HCT116 (cell line): Measurements from ENCODE around the gene DTNB. TPM values are rescaled to one million over a fixed set of nuclear protein-coding genes. Genes with fewer than 3 reads are reported as not detected.

Experiments used
- ATAC-seq: fragments of 200-7000 bp; cut with Tn5 transposase; 2 replicates; pipeline ENCODE4 v1.9.1; 2020; ENCODE audit warnings: mild to moderate bottlenecking, moderate library complexity
- BruUV-seq: library from RNA; stranded (reverse); fragments of 400-500 nt; replicated peaks from 2 replicates; lab custom pipeline; 2021; lab: Mats Ljungman, UMichigan
- CTCF ChIA-PET: fragments of 300-600 bp; sonication (Branson Sonifier 250); formaldehyde crosslinking; loops from one replicate; lab custom pipeline; 2021; ENCODE audit warnings: antibody characterized with exemption; lab: Charles Lee
- POLR2A ChIA-PET: fragments of 300-600, 350-600 bp; sonication (Branson Sonifier 250); formaldehyde crosslinking; loops from one replicate; lab custom pipeline; 2021; ENCODE audit warnings: antibody characterized with exemption; lab: Charles Lee
- RAD21 ChIA-PET, 2 experiments: fragments of 300-600 bp; sonication (Branson Sonifier 250); formaldehyde crosslinking; loops; one replicate each; lab custom pipeline; 2023; ENCODE audit warnings: low total read pairs in 2 of 2; ENCODE audit not compliant: uncharacterized antibody in 2 of 2, unreplicated experiment in 2 of 2, low non-redundant PET in 1 of 2; lab: Charles Lee
- DNase-seq: peaks from one replicate; pipeline ENCODE4 v3.0.0-alpha.2; 2010; ENCODE audit warnings: low read depth, low spot score
- H2AFZ ChIP-seq: fragments of 200-600 bp; shearing (Covaris generic), sonication (generic); 2 replicates; pipeline ENCODE4 v1.6.1; 2017; ENCODE audit warnings: low read depth, mixed run types, mixed read lengths, antibody characterized with exemption, low read length; ENCODE audit not compliant: poor library complexity, severe bottlenecking
- H3K27ac ChIP-seq: 2 replicates; pipeline ENCODE4 v1.5.1; 2012; ENCODE audit warnings: low read depth, low read length
- H3K27me3 ChIP-seq: fragments of 200-600 bp; sonication (generic); 2 replicates; pipeline ENCODE4 v1.6.1; 2016; ENCODE audit warnings: mixed run types, low read length, mixed read lengths; ENCODE audit not compliant: insufficient read depth
- H3K36me3 ChIP-seq, 2 experiments: fragments of 200-500 bp in 1 of 2; fragments of 200-600 bp in 1 of 2; sonication (Bioruptor generic) in 1 of 2; sonication (generic) in 1 of 2; 2 replicates each; pipeline versions ENCODE4 v1.5.1 to v1.6.1; 2014 to 2016; ENCODE audit warnings: low read length in 2 of 2, inconsistent platforms in 1 of 2, mixed read lengths in 1 of 2, mixed run types in 1 of 2; ENCODE audit not compliant: insufficient read depth in 2 of 2, control insufficient read depth in 1 of 2
- H3K4me1 ChIP-seq, 2 experiments: fragments of 200-600 bp in 1 of 2; sonication (generic) in 1 of 2; 2 replicates each; pipeline versions ENCODE4 v1.5.1 to v1.6.1; 2012 to 2017; ENCODE audit warnings: low read length in 2 of 2, inconsistent platforms in 1 of 2, mild to moderate bottlenecking in 1 of 2, mixed read lengths in 1 of 2, mixed run types in 1 of 2, moderate library complexity in 1 of 2; ENCODE audit not compliant: insufficient read depth in 2 of 2, control insufficient read depth in 1 of 2
- H3K4me2 ChIP-seq: fragments of 200-600 bp; sonication (generic); 2 replicates; pipeline ENCODE4 v1.6.1; 2017; ENCODE audit warnings: mixed run types, low read length, mixed read lengths
- H3K4me3 ChIP-seq, 2 experiments: fragments of 200-600 bp in 1 of 2; sonication (generic) in 1 of 2; replicated peaks in 1 of 2; 2 replicates each; pipeline ENCODE4 v1.5.1; 2011 to 2016; ENCODE audit warnings: low read length in 2 of 2, control low read depth in 1 of 2, low read depth in 1 of 2, mild to moderate bottlenecking in 1 of 2, mixed read lengths in 1 of 2, mixed run types in 1 of 2
- H3K79me2 ChIP-seq: fragments of 200-600 bp; sonication (generic); 2 replicates; pipeline ENCODE4 v1.6.1; 2017; ENCODE audit warnings: mild to moderate bottlenecking, mixed run types, low read length, moderate library complexity, mixed read lengths; ENCODE audit not compliant: insufficient read depth
- H3K9ac ChIP-seq: fragments of 200-600 bp; sonication (generic); 2 replicates; pipeline ENCODE4 v1.6.1; 2016; ENCODE audit warnings: low read length, mixed read lengths
- H3K9me2 ChIP-seq: fragments of 200-600 bp; sonication (generic), shearing (Covaris generic); 2 replicates; pipeline ENCODE4 v1.6.1; 2017; ENCODE audit warnings: mixed run types, mild to moderate bottlenecking, moderate library complexity; ENCODE audit not compliant: insufficient read depth
- H3K9me3 ChIP-seq, 2 experiments: fragments of 200-500 bp in 1 of 2; fragments of 200-600 bp in 1 of 2; sonication (Bioruptor generic) in 1 of 2; sonication (generic) in 1 of 2; 2 replicates each; pipeline ENCODE4 v1.6.1; 2014 to 2017; ENCODE audit warnings: low read length in 2 of 2, mixed read lengths in 2 of 2, inconsistent platforms in 1 of 2, low read depth in 1 of 2, mild to moderate bottlenecking in 1 of 2, mixed run types in 1 of 2, moderate library complexity in 1 of 2; ENCODE audit not compliant: control insufficient read depth in 1 of 2, insufficient read depth in 1 of 2
- H4K20me1 ChIP-seq: fragments of 200-600 bp; sonication (generic), shearing (Covaris generic); 2 replicates; pipeline ENCODE4 v1.6.1; 2017; ENCODE audit warnings: mixed run types, mild to moderate bottlenecking, moderate library complexity; ENCODE audit not compliant: insufficient read depth
- CBX3 ChIP-seq: IDR thresholded peaks from 2 replicates; pipeline ENCODE4 v1.6.1; 2012; ENCODE audit warnings: low read depth
- CEBPB ChIP-seq: IDR thresholded peaks from 2 replicates; pipeline ENCODE4 v1.6.1; 2012; ENCODE audit warnings: low read depth
- SIN3A ChIP-seq: IDR thresholded peaks from 2 replicates; pipeline ENCODE4 v1.6.1; 2012; ENCODE audit warnings: low read depth
- YY1 ChIP-seq: IDR thresholded peaks from 2 replicates; pipeline ENCODE4 v1.6.1; 2011; ENCODE audit warnings: low read length, low read depth, moderate library complexity, mild to moderate bottlenecking; ENCODE audit not compliant: insufficient replicate concordance; ENCODE audit errors: extremely low read depth
- ZFX ChIP-seq: fragments of 450-650 bp; IDR thresholded peaks from 2 replicates; pipeline ENCODE4 v1.6.1; 2017
- ZNF274 ChIP-seq: fragments of 200-500 bp; sonication (Bioruptor generic); IDR thresholded peaks from 2 replicates; pipeline ENCODE4 v1.6.1; 2014; ENCODE audit warnings: mild to moderate bottlenecking, low read depth, low read length, inconsistent platforms
- intact Hi-C: fragments of 100-400 bp; cut with micrococcal nuclease; formaldehyde crosslinking; loops from 2 replicates; pipeline ENCODE4 v1.10.0; 2022
- total RNA-seq: library from RNA; stranded (reverse); gene quantifications from one replicate; pipeline ENCODE4 v1.2.1, GENCODE V29; 2021; ENCODE audit not compliant: unreplicated experiment
- TF ChIP-seq, protein P1 (sequence below): IDR thresholded peaks from 2 replicates; pipeline ENCODE4 v1.6.1; 2012

Gene DTNB
- total RNA-seq, 1 experiment from 2014 or later: 30.2 TPM

GRCh38 chr2:25441353-25441752 lies 232.0 kb downstream of the DTNB start:
- no TSS peak for BruUV-seq

GRCh38 chr2:25438793-25439192 lies 234.6 kb downstream of the DTNB start:
- no peaks in the 10 kb centered on the region for H3K79me2 ChIP-seq
- H3K27me3 ChIP-seq: no peaks in the 10 kb centered on the region
- ATAC-seq (no peak), DNase-seq (no peak)
- no peaks in the 10 kb centered on the region for H3K9me3 ChIP-seq
- H3K9me2 ChIP-seq: no peaks in the 10 kb centered on the region
- no peak overlapping the region for H2AFZ ChIP-seq
- no peak overlapping the region for H3K4me3 ChIP-seq
- H3K36me3 ChIP-seq: no peaks in the 10 kb centered on the region
- H3K9ac ChIP-seq: no peak overlapping the region
- ChIA-PET CTCF (no interaction called here), RAD21 (no interaction called here), POLR2A (no interaction called here)
- no peak overlapping the region for H3K4me2 ChIP-seq
- no peaks in the 10 kb centered on the region for H4K20me1 ChIP-seq
- TF ChIP-seq CEBPB (no peak), ZNF274 (no peak), YY1 (no peak), SIN3A (no peak), ZFX (no peak)
- no peaks in the 10 kb centered on the region for H3K4me1 ChIP-seq
- no TSS peak for BruUV-seq
- no peak overlapping the region for H3K27ac ChIP-seq
- intact Hi-C loops: no loop called here

More at GRCh38 chr2:25441353-25441752, 232.0 kb downstream of the DTNB start:
- TF ChIP-seq, protein P1, sequence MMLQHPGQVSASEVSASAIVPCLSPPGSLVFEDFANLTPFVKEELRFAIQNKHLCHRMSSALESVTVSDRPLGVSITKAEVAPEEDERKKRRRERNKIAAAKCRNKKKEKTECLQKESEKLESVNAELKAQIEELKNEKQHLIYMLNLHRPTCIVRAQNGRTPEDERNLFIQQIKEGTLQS: no peak
- TF ChIP-seq SIN3A (no peak), CBX3 (no peak), YY1 (no peak)
- RAD21 ChIA-PET: no interaction called here
- H3K9me3 ChIP-seq: no peaks in the 10 kb centered on the region
- H3K79me2 ChIP-seq: no peaks in the 10 kb centered on the region
- ATAC-seq (no peak), DNase-seq (no peak)
- H3K4me1 ChIP-seq: no peaks in the 10 kb centered on the region
- no peaks in the 10 kb centered on the region for H4K20me1 ChIP-seq
- H2AFZ ChIP-seq: no peak overlapping the region
- no peak overlapping the region for H3K4me3 ChIP-seq
- no peak overlapping the region for H3K4me2 ChIP-seq
- CTCF ChIA-PET: no interaction called here
- POLR2A ChIA-PET: no interaction called here
- no peak overlapping the region for H3K9ac ChIP-seq
- intact Hi-C loops: no loop called here
- no peaks in the 10 kb centered on the region for H3K27me3 ChIP-seq
- H3K9me2 ChIP-seq: no peaks in the 10 kb centered on the region
- H3K27ac ChIP-seq: no peak overlapping the region
- no peaks in the 10 kb centered on the region for H3K36me3 ChIP-seq
